H9 (cell line): ENCODE results near the gene IPO11. TPM values are rescaled to one million over a fixed set of nuclear protein-coding genes. Genes with fewer than 3 reads are reported as not detected.

ENCODE experiments used
- DNase-seq: peaks from one replicate; pipeline ENCODE4 v3.0.0-alpha.2; 2017
- H2AFZ ChIP-seq: one replicate; pipeline ENCODE4 v1.6.1; 2013; ENCODE audit warnings: mild to moderate bottlenecking, low read length, control low read depth, moderate library complexity
- H2AK5ac ChIP-seq: 2 replicates; pipeline ENCODE4 v1.6.1; 2013; ENCODE audit warnings: low read length, control low read depth, mixed read lengths; ENCODE audit not compliant: insufficient read length
- H2BK120ac ChIP-seq: one replicate; pipeline ENCODE4 v1.6.1; 2013; ENCODE audit warnings: low read depth, mild to moderate bottlenecking, low read length, control low read depth, inconsistent platforms; ENCODE audit not compliant: poor library complexity, severe bottlenecking
- H2BK12ac ChIP-seq: 2 replicates; pipeline ENCODE4 v1.6.1; 2013; ENCODE audit warnings: low read length, control low read depth, mixed read lengths, low read depth; ENCODE audit not compliant: insufficient read length
- H2BK15ac ChIP-seq: 2 replicates; pipeline ENCODE4 v1.6.1; 2013; ENCODE audit warnings: low read depth, low read length, control low read depth
- H2BK20ac ChIP-seq: one replicate; pipeline ENCODE4 v1.6.1; 2013; ENCODE audit warnings: low read depth, mild to moderate bottlenecking, low read length, control low read depth, inconsistent platforms; ENCODE audit not compliant: poor library complexity, severe bottlenecking
- H2BK5ac ChIP-seq: 2 replicates; pipeline ENCODE4 v1.6.1; 2013; ENCODE audit warnings: low read length, control low read depth, mixed read lengths; ENCODE audit not compliant: insufficient read length
- H3K14ac ChIP-seq: 2 replicates; pipeline ENCODE4 v1.6.1; 2013; ENCODE audit warnings: low read length, control low read depth; ENCODE audit not compliant: insufficient read depth
- H3K18ac ChIP-seq: 2 replicates; pipeline ENCODE4 v1.6.1; 2013; ENCODE audit warnings: low read depth, mild to moderate bottlenecking, mixed read lengths, low read length, control low read depth; ENCODE audit not compliant: insufficient read length
- H3K23ac ChIP-seq: 2 replicates; pipeline ENCODE4 v1.6.1; 2013; ENCODE audit warnings: low read length, control low read depth, mixed read lengths, low read depth; ENCODE audit not compliant: insufficient read length
- H3K23me2 ChIP-seq: 2 replicates; pipeline ENCODE4 v1.6.1; 2013; ENCODE audit warnings: low read depth, mild to moderate bottlenecking, mixed read lengths, low read length, control low read depth; ENCODE audit not compliant: insufficient read length, poor library complexity, severe bottlenecking
- H3K27ac ChIP-seq: 2 replicates; pipeline ENCODE4 v1.5.1; 2013; ENCODE audit warnings: low read length, control low read depth, mixed read lengths, low read depth; ENCODE audit not compliant: insufficient read length
- H3K27me3 ChIP-seq: 2 replicates; pipeline ENCODE4 v1.6.1; 2013; ENCODE audit warnings: low read length, control low read depth, inconsistent platforms; ENCODE audit not compliant: insufficient read depth
- H3K4ac ChIP-seq: 2 replicates; pipeline ENCODE4 v1.6.1; 2013; ENCODE audit warnings: low read depth, mild to moderate bottlenecking, control low read depth, inconsistent platforms, low read length, moderate library complexity
- H3K4me1 ChIP-seq: 2 replicates; pipeline ENCODE4 v1.6.1; 2013; ENCODE audit warnings: low read length, control low read depth, inconsistent platforms; ENCODE audit not compliant: insufficient read depth
- H3K4me2 ChIP-seq: 2 replicates; pipeline ENCODE4 v1.6.1; 2013; ENCODE audit warnings: low read length, control low read depth, mixed read lengths; ENCODE audit not compliant: insufficient read length, insufficient read depth
- H3K56ac ChIP-seq: 2 replicates; pipeline ENCODE4 v1.6.1; 2013; ENCODE audit warnings: low read depth, mild to moderate bottlenecking, mixed read lengths, low read length, control low read depth; ENCODE audit not compliant: insufficient read length
- H3K79me1 ChIP-seq: 2 replicates; pipeline ENCODE4 v1.6.1; 2013; ENCODE audit warnings: low read depth, mild to moderate bottlenecking, moderate library complexity, low read length, control low read depth, inconsistent platforms; ENCODE audit not compliant: insufficient read depth, poor library complexity, severe bottlenecking
- H3K79me2 ChIP-seq: 2 replicates; pipeline ENCODE4 v1.6.1; 2013; ENCODE audit warnings: low read length, control low read depth, inconsistent platforms; ENCODE audit not compliant: insufficient read depth
- H3K9ac ChIP-seq: 2 replicates; pipeline ENCODE4 v1.6.1; 2013; ENCODE audit warnings: low read length, control low read depth, mixed read lengths; ENCODE audit not compliant: insufficient read length; ENCODE audit errors: extremely low read depth
- H3K9me3 ChIP-seq: one replicate; pipeline ENCODE4 v1.6.1; 2013; ENCODE audit warnings: low read depth, low read length, inconsistent platforms; ENCODE audit not compliant: control insufficient read depth
- H3T11ph ChIP-seq: one replicate; pipeline ENCODE4 v1.6.1; 2013; ENCODE audit warnings: mild to moderate bottlenecking, low read length, control low read depth, inconsistent platforms
- H4K20me1 ChIP-seq: one replicate; pipeline ENCODE4 v1.6.1; 2013; ENCODE audit not compliant: control insufficient read depth, insufficient read length, insufficient read depth
- H4K5ac ChIP-seq: 2 replicates; pipeline ENCODE4 v1.6.1; 2013; ENCODE audit warnings: low read depth, mild to moderate bottlenecking, mixed read lengths, low read length, control low read depth; ENCODE audit not compliant: insufficient read length
- H4K8ac ChIP-seq: replicated peaks from 2 replicates; pipeline ENCODE4 v1.6.1; 2013; ENCODE audit warnings: low read length, control low read depth, mixed read lengths, low read depth; ENCODE audit not compliant: insufficient read length
- H4K91ac ChIP-seq: 2 replicates; pipeline ENCODE4 v1.6.1; 2013; ENCODE audit warnings: low read depth, mild to moderate bottlenecking, moderate library complexity, mixed read lengths, low read length, control low read depth; ENCODE audit not compliant: insufficient read length
- H3K27ac Mint-ChIP-seq, 3 experiments: 2 replicates in 2 of 3; 3 replicates in 1 of 3; pipeline ENCODE4 v1.8.0; 2020 to 2021; ENCODE audit warnings: mixed read lengths in 3 of 3, mild to moderate bottlenecking in 1 of 3, moderate library complexity in 1 of 3
- H3K27me3 Mint-ChIP-seq: 2 replicates; pipeline ENCODE4 v1.8.0; 2021; ENCODE audit warnings: low read depth, mild to moderate bottlenecking, moderate library complexity, mixed read lengths
- H3K36me3 Mint-ChIP-seq, 3 experiments: 2 replicates in 2 of 3; 3 replicates in 1 of 3; pipeline ENCODE4 v1.8.0; 2020 to 2021; ENCODE audit warnings: low read depth in 3 of 3, mixed read lengths in 3 of 3; ENCODE audit not compliant: insufficient read depth in 1 of 3
- H3K4me1 Mint-ChIP-seq, 2 experiments: 2 replicates each; pipeline ENCODE4 v1.8.0; 2020; ENCODE audit warnings: mixed read lengths in 2 of 2
- H3K4me3 Mint-ChIP-seq, 2 experiments: 2 replicates in 1 of 2; 3 replicates in 1 of 2; pipeline ENCODE4 v1.8.0; 2020 to 2021; ENCODE audit warnings: mild to moderate bottlenecking in 2 of 2, mixed read lengths in 2 of 2, moderate library complexity in 1 of 2
- H3K9me3 Mint-ChIP-seq, 2 experiments: 2 replicates in 1 of 2; 3 replicates in 1 of 2; pipeline ENCODE4 v1.8.0; 2020; ENCODE audit warnings: mild to moderate bottlenecking in 2 of 2, mixed read lengths in 2 of 2, moderate library complexity in 1 of 2
- CTCF ChIP-seq: fragments of 200-600 bp; sonication (generic); conservative IDR thresholded peaks from 3 replicates; pipeline ENCODE4 v1.8.0; 2021; ENCODE audit warnings: antibody characterized with exemption, mild to moderate bottlenecking
- WGBS: extraction: QIAGEN DNeasy Blood & Tissue Kit; methylation state at CpG from one replicate; pipeline ENCODE4 v1.1.7; 2013; ENCODE audit warnings: missing lambda C conversion rate, low lambda C conversion rate, mixed read lengths; ENCODE audit not compliant: insufficient read length; ENCODE audit errors: extremely low coverage; 5-methylcytosine and 5-hydroxymethylcytosine counted together
- total RNA-seq: library from RNA; stranded (reverse); gene quantifications from 2 replicates; pipeline ENCODE4 v1.2.1, GENCODE V29; 2021

The IPO11 gene
- total RNA-seq, 1 experiment from 2014 or later, result 63.0 TPM

- peaks cover 32 to 39% (median 37%) of the 10 kb centered on the region in 3 experiments for H3K36me3 Mint-ChIP-seq
- H3K9me3 ChIP-seq, result no peaks in the 10 kb centered on the region
- H3K9ac ChIP-seq, result peak overlapping the region; percentile 43
- H3K9me3 Mint-ChIP-seq, result peaks cover 18 to 21% of the 10 kb centered on the region in 2 experiments
- H2BK12ac ChIP-seq, result no peak overlapping the region
- no peak overlapping the region for H2AK5ac ChIP-seq
- no peak overlapping the region for H3K4ac ChIP-seq
- H2BK5ac ChIP-seq, result peak overlapping the region; percentile 69
- H4K5ac ChIP-seq, result no peak overlapping the region
- H3K18ac ChIP-seq, result no peak overlapping the region
- peak; percentile 50 for DNase-seq
- H3K27ac ChIP-seq, result peak overlapping the region; percentile 34
- H3K27ac Mint-ChIP-seq, result peak overlapping the region; percentile 50 to 69 (median 54); a peak in 6 of 7 replicates
- H3K4me2 ChIP-seq, result no peak overlapping the region
- no peak for TF ChIP-seq CTCF
- no peak overlapping the region for H4K91ac ChIP-seq
- H2BK20ac ChIP-seq, result no peak overlapping the region
- no CpG with 5 or more reads among the region's 2 CpGs for WGBS
- no peak overlapping the region for H2BK120ac ChIP-seq
- no peak overlapping the region for H3K56ac ChIP-seq
- H3K79me1 ChIP-seq, result no peaks in the 10 kb centered on the region
- H3K79me2 ChIP-seq, result no peaks in the 10 kb centered on the region
- no peaks in the 10 kb centered on the region for H4K20me1 ChIP-seq
- H3K4me3 Mint-ChIP-seq, result no peak overlapping the region
- no peaks in the 10 kb centered on the region for H3K27me3 Mint-ChIP-seq
- no peaks in the 10 kb centered on the region for H3K23me2 ChIP-seq
- no peaks in the 10 kb centered on the region for H3K27me3 ChIP-seq
- no peak overlapping the region for H3K14ac ChIP-seq
- no peak overlapping the region for H2AFZ ChIP-seq
- no peaks in the 10 kb centered on the region; the same call in 1 of the 2 replicates for H3K4me1 ChIP-seq
- H3K4me1 Mint-ChIP-seq, result peaks cover 15% of the 10 kb centered on the region in 2 experiments
- no peak overlapping the region for H3T11ph ChIP-seq
- H2BK15ac ChIP-seq, result 0 out of 2 replicates have a peak overlapping the region, but pooled peaks have one; percentile 52
- no peak overlapping the region for H4K8ac ChIP-seq
- H3K23ac ChIP-seq, result no peak overlapping the region
These were observed 156.4 kb downstream of the IPO11 start for GRCh38 chr5:62568800-62569432.
